ENCODE measurements around the gene MELK.

MELK gene

DNA sequence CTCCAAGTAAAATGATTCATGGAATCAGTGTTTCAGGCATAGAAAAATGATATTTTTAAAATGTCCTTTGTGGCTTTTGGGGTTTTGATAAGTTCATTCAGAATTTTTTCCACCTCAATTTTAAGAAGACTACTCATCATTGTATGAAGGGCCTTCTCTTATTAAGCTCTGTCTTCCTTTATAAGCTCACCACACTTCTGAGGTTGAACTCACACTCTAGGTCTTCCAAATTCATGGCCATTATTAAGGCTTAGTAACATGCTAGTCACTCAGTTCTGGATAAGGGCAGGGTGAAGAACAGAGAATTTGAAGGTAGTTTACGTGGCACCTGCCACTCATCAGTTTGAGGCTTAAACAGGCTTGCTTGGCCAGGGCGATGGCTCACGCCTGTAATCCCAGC is 4.2 kb downstream of the MELK start:
- DNase-seq (ENCODE audit: low read depth in 1 of 2, low spot score in 1 of 2) = no peak

DNA sequence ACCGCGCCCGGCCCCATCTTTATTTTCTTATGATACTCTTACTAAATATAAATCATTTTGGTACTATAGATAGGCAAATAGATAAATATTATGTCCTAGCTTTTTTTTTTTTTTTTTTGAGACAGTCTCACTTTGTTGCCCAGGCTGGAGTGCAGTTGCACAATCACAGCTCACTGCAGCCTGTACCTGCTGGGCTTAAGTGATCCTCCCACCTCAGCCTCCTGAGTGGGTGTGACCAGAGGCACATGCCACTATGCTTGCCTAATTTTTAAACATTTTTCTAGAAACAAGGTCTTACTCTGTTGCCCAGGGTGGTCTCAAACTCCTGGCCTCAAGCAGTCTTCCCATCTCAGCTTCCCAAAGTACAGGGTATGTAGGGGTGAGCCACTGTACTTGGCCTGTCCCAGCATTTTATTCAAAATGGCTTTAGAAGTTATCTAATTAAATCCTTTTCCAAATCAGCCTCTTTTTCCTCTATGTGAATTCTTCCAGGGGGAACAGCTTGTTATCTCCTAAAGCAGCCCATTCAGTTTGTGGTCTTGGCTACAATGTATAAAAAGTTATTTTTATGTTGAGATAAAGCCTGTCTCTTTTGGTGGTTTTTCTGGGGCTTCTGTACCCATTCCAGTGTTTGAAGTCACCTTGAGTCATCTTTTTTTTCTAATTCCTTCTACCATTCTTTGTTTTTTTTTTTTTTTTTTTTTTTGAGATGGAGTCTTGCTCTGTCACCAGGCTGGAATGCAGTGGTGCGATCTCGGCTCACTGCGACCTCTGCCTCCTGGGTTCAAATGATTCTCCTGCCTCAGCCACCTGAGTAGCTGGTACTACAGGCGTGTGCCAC is 12.1 kb downstream of the MELK start:
- DNase-seq (ENCODE audit: low read depth in 1 of 2, low spot score in 1 of 2) = no peak

DNA sequence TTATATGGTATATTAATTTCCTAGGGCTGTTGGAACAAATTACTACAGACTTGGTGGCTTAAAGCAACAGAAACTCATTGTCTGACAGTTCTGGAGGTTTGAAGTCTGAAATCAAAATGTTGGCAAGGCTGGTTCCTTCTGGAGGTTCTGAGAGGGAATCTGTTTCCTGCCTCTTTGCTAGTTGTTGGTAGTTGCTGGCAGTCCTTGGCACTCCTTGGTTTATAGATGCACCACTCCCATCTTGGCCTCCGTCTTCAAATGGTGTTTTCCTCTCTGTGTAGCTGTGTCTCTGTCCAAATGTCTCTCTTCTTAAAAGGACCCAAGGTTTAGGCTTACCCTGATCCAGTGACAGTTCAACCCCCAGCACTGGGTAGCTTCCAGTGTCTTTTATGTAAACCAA is 17.5 kb downstream of the MELK start:
- no peak for DNase-seq (ENCODE audit: low read depth in 1 of 2, low spot score in 1 of 2)

GRCh38 chr9:36592801-36593583 is 20.3 kb downstream of the MELK start:
- no peak for DNase-seq (ENCODE audit: low read depth in 1 of 2, low spot score in 1 of 2)

DNA sequence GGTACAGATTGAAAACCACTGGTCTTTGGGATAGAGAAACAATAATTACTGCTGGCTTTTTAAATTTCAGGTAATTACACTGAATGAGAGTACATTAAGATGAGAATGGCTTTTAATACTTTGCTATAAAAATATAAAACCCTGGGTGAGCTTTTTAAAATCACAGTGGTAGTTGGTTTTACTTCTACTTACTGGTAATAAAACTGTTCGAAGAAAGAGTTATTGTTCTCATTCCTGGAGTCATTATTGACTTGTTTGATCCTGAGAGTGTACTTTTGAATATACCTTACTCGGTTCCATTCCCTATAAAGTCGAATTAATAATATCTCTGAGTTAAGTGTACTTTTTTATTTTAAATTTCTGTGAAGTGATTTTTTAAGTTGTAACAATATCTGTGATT is 21.5 kb downstream of the MELK start:
- no peak for DNase-seq (ENCODE audit: low read depth in 1 of 2, low spot score in 1 of 2)

- DNase-seq (ENCODE audit: low read depth in 1 of 2, low spot score in 1 of 2) = no peak
Observed at GRCh38 chr9:36597412-36598178, 24.9 kb downstream of the MELK start.

DNA sequence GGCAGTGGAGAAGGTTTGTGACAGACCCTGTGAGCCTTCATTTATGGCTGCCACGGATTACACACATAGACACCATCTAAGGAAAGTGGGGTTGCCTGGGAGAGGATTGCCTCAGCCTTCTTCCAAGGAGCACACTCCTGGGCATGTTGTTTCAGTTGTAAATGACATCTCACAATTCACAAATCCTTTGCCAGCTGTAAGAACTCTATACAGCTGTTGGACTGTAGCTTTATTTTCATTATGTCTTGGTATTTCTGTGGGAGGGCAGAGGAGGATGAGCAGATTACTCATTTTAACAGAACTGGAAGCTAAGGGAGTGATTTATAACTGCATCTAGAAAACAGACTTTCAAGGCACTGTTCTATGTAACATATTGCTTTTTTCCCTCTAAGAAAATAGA is 25.6 kb downstream of the MELK start:
- no peak for DNase-seq (ENCODE audit: low read depth in 1 of 2, low spot score in 1 of 2)

DNA sequence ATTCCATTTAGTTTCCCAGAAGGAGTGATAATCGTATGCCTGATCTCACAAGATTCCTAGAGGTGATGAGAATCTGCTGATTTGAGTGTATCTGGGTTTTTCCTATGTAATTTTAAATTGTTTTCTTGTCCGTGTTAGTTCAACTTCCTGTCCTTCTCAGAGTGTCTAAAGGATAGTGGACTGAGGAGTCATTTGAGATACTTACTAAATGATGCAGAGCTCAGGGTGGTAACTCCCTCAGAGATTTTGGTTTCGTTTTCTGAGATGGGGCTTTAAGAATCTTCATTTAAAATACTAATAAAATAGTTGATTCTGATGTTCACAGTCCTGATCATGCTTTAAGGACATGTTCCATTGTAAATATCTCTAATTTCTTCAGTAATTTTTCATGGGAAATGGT is 30.3 kb downstream of the MELK start:
- no peak for DNase-seq (ENCODE audit: low read depth in 1 of 2, low spot score in 1 of 2)

DNA sequence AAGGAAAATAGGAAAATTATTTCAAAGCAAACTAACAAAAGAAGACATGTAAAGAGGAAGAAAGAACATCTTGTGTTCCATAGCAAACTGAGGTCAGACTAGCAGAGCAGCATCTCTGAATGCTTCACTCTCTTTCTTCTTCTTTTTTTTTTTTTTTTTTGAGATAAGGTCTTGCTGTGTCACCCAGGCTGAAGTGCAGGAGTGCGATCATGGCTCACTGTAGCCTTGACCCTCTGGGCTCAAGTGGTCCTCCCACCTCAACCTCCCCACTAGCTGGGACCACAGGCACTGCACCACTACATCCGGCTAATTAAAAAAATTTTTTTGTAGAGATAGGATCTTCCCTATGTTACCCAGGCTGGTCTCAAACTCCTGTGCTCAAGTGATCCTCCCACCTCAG is 36.6 kb downstream of the MELK start:
- DNase-seq (ENCODE audit: low read depth in 1 of 2, low spot score in 1 of 2) = no peak

DNA sequence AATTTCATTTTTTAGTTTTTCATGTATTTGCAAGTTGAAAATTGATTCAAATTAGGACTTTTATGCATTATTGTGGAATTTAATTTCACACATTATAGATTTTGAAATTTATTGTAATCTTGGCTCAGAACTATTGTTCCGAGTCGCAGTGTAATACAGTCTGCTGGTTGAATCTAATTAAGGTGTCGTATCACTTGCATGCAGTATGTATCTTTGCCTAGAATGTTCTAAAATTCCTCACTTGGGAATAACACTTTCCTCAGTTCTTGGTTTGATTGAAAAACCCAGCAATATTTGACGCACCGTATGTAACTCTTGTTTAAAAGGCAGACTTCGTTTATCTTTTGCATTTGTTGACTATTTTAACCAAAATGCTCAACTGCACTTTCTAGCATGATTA is 49.4 kb downstream of the MELK start:
- no peak for DNase-seq (ENCODE audit: low read depth in 1 of 2, low spot score in 1 of 2)

DNA sequence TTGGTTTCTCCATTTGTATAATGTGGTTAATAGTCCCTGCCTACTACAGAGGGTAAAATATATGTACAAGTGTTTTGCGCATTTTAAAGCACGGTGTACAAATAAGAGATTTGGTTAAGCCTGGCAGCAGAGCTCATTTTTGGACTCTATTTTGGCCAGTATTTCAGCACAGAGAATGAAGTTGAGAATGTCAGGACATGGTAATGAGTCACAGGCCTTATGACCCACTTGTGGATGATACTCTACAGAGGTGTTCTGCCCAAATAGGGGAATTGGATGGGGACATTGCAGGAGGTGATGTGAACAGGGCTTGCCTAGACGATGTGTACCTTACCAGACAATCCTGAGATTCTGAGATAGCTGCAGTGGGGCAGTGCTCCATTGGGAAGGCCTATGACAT is 50.6 kb downstream of the MELK start:
- no peak for DNase-seq (ENCODE audit: low read depth in 1 of 2, low spot score in 1 of 2)

GRCh38 chr9:36625006-36625615 is 52.4 kb downstream of the MELK start:
- DNase-seq (ENCODE audit: low read depth in 1 of 2, low spot score in 1 of 2) = no peak

DNA sequence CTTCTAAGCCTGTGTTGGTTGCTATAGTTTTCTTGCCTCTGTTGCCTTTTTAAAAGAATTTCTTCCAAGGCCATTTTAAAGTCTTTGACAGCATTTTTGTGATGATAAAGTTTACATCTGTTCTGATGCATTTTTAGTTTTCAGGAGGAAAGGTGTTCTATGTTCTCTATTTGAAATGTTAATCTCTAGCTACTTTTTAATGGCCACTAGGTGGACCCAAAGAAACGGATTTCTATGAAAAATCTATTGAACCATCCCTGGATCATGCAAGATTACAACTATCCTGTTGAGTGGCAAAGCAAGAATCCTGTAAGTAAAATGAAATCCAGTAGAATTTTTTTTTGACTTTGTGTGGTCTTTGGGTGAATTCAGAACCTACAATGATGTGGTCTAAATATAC is 60.2 kb downstream of the MELK start:
- DNase-seq (ENCODE audit: low read depth in 1 of 2, low spot score in 1 of 2) = no peak

DNA sequence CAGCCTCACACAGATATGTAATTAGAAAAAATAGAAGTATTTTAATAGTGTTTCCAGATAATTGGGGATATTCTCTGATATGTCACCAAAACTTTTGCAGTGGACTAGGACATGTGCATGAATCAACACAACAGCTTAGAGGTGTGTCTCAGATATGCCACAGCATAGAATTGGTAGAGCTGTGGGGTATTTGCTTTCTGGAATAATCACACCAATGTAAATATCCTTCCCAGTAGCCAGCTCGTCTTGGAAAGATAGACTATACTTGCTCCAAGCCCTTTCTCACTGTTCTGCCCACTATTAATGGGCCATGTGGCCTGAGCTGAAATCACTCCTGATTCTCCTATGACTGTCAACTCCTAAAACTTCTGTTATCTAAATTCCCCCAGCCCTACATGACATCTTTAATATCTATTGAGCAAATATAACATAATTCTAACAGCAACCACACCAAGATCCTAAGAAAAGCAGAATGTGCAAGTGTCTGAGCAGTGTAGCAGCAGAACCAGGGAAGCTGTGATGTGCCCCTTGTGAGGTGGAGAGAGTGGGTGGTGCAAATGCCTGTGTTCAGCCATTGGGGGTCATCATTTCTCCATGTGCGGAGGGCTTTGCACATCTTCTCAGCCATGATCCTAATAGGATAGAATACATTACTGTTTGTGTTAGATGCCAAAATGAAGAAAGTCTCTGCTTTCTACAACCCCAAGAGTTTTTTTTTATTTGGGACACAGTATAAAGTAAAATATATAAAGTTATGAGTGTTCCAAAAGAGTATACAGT is 65.0 kb downstream of the MELK start:
- no peak for DNase-seq (ENCODE audit: low read depth in 1 of 2, low spot score in 1 of 2)

DNA sequence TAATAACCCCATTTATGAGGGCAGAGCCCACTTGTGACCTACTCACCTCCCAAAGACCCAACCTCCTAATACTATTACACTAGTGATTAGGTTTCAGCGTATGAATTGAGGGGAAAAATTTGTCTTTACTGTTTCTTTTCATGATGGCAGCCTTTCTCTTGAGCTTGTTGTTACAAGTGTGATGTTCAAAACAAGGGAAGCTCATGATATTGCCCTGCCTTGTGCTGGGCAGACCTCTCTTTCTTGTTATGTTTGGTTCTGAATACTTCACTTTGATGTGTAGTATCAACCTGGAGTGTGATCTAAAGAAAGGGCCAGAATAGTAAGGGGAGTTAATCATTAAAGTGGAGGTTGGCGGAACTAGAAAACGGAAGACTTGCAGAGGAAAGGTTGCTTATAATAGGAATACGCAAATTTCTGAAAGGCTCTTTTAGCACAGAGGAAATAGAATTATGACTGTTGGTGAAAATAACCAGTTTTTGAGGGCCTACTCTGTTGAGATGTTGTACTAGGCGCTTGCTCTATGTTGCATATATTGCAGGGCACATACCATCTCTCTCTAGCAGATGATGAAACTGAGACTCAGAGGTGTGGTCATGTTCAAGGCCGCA is 68.2 kb downstream of the MELK start:
- DNase-seq (ENCODE audit: low read depth in 1 of 2, low spot score in 1 of 2) = no peak

- no peak for DNase-seq (ENCODE audit: low read depth in 1 of 2, low spot score in 1 of 2)
Observed at GRCh38 chr9:36642817-36643216, 70.1 kb downstream of the MELK start.

DNA sequence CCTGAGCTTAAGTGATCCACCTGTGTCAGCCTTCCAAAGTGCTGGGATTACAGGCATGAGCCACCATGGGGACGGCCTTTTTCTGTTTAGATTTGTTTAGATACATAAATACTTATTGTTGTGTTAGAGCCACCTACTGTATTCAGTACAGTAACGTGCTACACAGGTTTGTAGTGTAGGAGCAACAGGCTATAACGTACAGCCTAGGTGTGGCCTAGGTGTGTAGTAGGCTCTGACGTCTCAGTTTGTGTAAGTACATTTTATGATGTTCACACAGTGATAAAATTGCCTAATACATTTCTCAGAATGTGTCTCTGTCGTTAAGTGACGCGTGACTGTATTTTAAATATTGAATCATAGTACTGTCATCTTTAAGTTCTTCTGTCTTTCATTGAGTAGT is 84.1 kb downstream of the MELK start:
- DNase-seq (ENCODE audit: low read depth in 1 of 2, low spot score in 1 of 2) = no peak

DNA sequence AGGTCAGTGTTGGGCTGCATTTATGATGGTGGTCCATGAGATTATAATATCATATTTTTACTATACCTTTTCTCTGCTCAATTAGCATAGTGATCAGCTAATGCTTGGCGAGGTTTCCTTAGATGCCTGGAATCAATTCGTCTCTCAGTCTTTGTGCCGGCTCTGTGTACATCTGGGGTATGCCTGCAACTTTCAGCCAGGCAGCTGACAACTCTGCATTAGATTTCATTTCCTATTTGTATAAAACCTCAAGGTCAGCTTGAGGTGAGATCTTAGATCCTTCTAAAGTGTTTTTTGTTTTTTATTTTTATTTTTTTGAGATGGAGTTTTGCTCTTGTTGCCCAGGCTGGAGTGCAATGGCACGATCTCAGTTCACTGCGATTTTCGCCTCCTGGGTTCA is 86.8 kb downstream of the MELK start:
- no peak for DNase-seq (ENCODE audit: low read depth in 1 of 2, low spot score in 1 of 2)

DNA sequence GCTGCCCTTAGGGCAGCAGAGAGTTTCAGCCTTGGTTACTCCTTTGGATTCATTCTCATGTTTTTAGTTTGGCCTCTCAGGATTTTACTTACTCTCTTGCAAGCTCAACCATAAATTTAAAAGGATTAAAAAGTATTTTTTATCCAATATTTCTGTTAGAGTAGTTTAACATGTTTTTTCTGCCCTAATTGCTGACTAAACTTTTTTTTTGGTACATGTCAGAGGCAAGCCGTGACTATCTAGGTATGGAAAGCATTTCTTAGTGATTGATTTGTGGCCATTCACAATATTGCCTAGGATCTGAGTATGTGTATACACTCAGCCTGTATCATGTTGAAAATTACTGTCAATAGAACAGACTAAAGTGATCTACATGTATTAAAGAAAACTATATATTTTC is 92.1 kb downstream of the MELK start:
- DNase-seq (ENCODE audit: low read depth in 1 of 2, low spot score in 1 of 2) = no peak

DNA sequence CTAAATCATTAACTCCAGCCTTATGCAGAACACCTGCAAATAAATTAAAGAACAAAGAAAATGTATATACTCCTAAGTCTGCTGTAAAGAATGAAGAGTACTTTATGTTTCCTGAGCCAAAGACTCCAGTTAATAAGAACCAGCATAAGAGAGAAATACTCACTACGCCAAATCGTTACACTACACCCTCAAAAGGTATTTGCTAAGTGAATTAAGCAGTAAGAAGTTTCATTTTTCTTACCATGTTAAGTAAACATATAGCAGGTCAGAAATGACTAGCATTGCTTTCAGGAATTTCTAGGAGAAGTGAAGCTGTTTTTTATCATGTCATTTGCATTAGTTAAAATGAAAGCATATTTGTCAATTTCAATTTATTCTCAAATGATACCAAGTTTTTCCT is 92.7 kb downstream of the MELK start:
- DNase-seq (ENCODE audit: low read depth in 1 of 2, low spot score in 1 of 2) = no peak
